CD4-positive, alpha-beta T cell treated with Interleukin-21 for 1 hour (primary cell): Measurements from ENCODE around the gene CNNM4.
A peak's percentile ranks its signal among the peaks of the same experiment; 100 is the strongest.

ENCODE experiments used
- DNase-seq: peaks from one replicate; pipeline ENCODE4 v3.0.0-alpha.2; 2020

CNNM4 gene

GRCh38 chr2:96815326-96816126 is 54.8 kb downstream of the CNNM4 start:
- DNase-seq: no peak

GRCh38 chr2:96816127-96816835 is 55.6 kb downstream of the CNNM4 start, which contains the start of gene CNNM3:
TSS of gene CNNM3 (plus strand) at chr2:96816268. CDS start at chr2:96816278, 10 bp downstream.
- DNase-seq: peak; percentile 96

DNA sequence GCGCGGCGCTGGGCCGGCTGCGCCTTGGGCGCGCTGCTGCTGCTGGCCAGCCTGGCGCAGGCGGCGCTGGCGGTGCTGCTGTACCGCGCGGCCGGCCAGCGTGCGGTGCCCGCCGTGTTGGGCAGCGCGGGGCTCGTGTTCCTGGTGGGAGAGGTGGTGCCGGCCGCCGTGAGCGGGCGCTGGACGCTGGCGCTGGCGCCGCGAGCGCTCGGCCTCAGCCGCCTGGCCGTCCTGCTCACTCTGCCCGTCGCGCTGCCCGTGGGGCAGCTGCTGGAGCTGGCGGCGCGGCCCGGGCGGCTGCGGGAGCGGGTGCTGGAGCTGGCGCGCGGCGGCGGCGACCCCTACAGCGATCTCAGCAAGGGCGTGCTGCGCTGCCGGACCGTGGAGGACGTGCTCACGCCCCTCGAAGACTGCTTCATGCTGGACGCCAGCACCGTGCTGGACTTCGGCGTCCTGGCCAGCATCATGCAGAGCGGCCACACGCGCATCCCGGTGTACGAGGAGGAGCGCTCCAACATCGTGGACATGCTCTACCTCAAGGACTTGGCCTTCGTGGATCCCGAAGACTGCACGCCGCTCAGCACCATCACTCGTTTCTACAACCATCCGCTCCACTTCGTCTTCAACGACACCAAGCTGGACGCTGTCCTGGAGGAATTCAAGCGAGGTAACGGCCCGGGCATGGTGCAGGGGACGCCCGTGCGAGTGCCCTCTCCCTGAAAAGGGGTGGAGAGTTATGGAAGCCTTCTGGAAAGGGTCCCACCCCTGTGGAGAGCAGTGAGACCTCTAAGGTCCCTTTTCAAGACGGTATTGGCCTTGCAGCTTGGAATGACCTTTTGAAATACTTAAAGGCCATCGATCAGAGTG is 56.4 kb downstream of the CNNM4 start:
- DNase-seq: no peak

DNA sequence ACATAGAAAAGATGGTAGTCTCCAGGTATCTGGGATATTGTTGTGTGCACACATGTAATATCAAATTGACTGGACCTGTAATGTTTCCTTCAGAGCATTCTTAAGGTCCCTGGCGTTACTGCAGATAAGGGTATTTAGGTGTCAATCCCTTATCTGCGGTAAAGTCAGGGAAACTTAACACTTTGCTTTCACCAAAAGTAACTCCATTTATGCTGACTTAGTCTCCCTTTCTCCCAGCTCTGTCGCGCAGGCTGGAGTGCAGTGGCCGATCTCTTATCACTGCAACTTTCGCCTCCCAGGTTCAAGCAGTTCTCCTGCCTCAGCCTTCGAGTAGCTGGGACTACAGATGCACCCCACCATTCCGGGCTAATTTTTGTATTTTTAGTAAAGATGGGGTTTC is 57.2 kb downstream of the CNNM4 start:
- DNase-seq: no peak

DNA sequence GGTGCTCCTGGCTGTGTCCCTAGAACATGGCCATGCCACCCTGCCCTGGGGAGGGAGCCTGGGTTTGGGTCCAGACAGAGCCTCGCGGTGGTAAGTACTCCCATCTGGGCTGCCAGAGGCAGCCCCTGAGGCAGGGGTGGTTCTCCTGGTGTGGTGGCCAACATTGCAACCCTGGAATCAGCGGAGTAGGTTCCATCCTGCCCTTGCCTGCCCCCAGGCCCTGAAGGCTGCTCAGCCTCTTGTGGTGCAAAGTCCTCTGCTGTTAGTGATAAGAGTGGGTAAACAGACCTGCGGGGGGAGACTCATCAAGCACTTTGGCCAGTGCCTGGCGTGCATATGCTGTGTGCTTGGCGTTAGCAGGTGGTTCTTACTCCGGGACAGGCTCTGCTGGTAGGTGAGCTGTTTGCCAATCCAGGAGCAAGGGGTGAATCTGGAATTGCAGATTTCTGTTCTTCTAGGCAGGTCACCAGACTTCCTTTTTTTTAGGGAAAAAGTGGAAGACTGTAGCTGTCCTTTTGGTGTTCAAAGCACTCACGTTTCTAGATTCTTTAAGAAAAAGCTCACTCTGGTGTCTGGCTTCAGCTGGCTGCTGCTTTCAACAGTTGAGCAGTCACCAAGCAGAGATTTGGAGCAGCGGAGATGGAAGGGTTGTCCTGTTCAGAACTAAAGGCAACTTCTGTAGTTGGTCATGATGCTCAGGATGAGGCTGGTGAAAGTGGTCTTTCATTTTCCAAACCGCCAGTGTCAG is 58.6 kb downstream of the CNNM4 start:
- no peak for DNase-seq

- DNase-seq: no peak
Measured at GRCh38 chr2:96819876-96820511, 59.3 kb downstream of the CNNM4 start.

GRCh38 chr2:96821113-96821675 is 60.5 kb downstream of the CNNM4 start:
- no peak for DNase-seq

- DNase-seq: no peak
Measured at GRCh38 chr2:96822786-96823185, 62.1 kb downstream of the CNNM4 start.

- DNase-seq: no peak
Measured at GRCh38 chr2:96823198-96823597, 62.5 kb downstream of the CNNM4 start.

DNA sequence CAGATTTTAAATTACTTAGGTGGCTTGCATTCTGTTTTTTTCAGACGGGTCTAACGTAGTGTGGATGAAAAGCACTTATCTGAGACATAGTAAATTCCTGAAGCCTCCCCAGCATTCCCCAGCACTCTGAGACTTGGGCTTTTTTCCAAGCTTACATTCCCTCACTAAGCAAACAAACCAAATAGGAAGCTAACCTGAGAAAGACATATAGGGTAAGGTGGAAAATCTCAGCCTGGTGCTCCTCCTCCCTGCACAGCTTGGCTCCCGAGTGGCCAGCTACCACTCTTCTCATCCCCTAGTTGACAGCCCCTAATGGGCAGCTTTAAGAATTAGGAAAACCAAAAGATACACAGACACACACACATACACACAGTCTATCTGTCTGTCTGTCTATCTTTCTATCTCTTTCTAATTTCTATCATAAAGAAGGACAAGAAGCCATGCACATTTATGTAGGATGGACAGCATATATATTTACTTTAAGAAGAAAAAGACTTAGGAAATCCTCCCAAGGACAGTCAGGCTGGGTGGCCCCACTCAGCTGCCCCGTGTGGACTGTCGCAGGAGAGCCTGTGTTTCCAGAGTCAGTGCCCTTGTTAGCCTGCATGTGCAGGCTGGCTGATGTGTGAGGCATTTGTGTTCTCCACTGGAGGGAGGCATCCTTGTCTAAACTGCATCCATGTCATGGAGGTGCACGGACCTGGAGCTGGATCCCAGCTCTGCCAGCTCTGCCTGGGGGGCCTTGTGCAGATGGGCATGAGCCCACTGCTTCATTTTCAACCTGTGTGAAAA is 63.6 kb downstream of the CNNM4 start:
- no peak for DNase-seq

GRCh38 chr2:96825057-96825456 is 64.4 kb downstream of the CNNM4 start:
- no peak for DNase-seq

- DNase-seq: no peak
Measured at GRCh38 chr2:96826546-96827278, 66.0 kb downstream of the CNNM4 start.

DNA sequence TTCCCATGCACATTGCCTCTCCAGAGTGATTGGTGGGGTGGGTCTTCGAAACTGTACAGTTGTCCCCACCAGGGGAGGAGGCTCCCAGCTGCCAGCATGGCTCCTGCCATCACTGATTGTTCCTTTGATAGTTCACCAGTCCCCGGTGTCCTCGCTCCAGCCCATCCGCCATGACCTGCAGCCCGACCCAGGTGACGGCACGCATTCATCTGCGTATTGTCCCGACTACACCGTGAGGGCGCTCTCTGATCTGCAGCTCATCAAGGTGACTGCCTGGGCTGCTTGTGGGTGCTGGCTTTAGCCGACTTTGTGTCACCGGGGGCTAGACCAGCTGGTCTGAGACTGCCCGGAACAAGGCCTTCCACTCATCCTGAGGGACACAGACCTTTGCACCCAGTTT is 67.7 kb downstream of the CNNM4 start:
- DNase-seq: no peak

GRCh38 chr2:96828874-96829273 is 68.2 kb downstream of the CNNM4 start:
- no peak for DNase-seq

GRCh38 chr2:96830044-96830562 is 69.4 kb downstream of the CNNM4 start:
- DNase-seq: no peak

DNA sequence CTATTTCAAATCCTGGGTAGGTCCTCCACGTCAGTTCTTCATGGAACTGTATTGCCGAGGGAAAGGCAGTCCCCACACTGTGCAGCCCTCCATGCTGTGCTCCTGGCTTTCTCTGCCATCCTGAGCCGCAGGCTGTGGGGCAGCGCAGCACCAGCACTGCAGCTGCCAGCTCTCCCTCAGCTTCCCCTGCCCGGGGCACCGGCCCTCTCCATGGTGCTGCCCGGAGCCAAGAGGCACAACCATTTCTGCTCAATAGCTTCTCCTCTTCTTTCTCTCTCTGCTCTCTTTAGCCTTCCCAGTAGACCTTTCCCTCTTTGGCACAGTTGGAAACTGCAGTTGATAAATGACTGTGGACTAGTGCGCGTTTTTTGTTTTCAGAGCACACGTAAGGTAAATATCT is 71.0 kb downstream of the CNNM4 start:
- no peak for DNase-seq

DNA sequence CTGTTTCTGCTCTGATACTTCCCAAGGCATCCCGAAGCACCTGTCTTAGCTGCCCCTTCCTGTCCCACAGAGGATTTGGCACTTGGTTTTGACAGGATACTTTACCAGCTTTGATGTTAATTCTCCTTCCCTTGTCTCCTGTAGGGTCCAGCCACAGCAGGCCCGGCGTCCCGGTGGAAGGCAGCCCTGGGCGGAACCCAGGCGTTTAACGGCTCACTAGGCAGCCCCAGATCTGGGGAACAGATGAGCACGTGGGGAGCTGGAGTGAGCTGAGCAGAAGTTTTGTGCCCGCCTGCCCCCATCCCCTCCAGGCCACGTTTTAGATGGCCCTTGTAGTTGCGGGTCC is 71.7 kb downstream of the CNNM4 start:
- DNase-seq: no peak

DNA sequence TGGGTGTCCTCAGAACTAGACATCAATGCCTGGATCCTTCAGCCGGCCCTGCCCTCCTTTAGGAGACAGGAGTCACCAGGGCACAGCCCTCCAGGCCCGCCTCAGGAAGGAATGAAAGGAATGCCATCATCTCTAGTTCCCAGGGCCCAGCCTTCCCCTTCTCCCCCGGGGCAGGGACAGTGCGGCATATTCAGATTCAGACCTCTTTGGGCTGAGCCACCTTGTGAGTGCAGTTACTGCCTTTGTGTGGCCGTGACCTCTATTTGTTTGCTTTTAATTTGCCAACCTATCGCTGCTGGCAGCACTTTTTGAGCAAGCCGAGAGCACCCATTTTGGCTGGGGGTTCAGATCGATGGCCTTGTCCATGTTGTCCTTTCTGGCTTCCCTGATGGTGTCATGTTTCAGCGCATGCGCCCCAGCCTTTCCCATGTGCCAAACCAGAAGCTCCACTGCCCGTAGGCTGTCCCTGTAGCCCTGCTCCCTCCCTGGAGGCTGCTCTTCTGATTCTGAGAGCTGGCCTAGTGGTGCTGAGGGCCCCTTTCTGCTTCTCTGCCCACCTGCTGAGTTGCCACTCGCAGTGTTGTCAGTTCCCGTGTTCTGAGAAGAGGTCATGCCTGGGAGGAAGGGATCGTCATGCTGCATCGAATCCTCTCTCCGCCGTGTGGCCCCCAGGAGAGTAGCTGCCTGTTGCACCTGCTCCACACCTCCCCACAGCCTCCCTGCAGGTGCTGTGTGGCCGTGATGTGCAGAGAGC is 72.2 kb downstream of the CNNM4 start:
- DNase-seq: no peak

DNA sequence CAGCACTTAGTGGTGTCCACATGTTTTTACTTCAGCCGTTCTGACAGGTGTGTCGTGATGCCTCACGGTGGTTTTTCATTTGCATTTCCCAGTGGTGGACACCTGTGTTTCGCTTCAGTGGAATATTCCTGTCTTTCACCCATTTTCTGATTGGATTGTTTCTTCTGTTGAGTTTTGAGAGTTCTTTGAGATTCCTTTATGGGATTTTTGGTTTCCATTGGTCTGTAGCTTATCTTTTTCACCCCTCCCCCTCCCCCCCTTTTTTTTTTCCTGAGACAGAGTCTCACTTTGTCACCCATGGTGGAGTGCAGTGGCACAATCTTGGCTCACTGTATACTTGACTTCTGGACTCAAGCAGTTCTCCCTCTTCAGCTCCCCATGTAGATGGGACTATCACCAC is 75.1 kb downstream of the CNNM4 start:
- no peak for DNase-seq
